Measurements from ENCODE around the gene PSMF1. TPM values are rescaled to one million over a fixed set of nuclear protein-coding genes. Genes with fewer than 3 reads are reported as not detected.

The PSMF1 gene
- total and polyA plus RNA-seq, 2 donors (not counting 3 experiments of a cell fraction or from before 2014, with no cell fraction given): 142 to 354 TPM

DNA sequence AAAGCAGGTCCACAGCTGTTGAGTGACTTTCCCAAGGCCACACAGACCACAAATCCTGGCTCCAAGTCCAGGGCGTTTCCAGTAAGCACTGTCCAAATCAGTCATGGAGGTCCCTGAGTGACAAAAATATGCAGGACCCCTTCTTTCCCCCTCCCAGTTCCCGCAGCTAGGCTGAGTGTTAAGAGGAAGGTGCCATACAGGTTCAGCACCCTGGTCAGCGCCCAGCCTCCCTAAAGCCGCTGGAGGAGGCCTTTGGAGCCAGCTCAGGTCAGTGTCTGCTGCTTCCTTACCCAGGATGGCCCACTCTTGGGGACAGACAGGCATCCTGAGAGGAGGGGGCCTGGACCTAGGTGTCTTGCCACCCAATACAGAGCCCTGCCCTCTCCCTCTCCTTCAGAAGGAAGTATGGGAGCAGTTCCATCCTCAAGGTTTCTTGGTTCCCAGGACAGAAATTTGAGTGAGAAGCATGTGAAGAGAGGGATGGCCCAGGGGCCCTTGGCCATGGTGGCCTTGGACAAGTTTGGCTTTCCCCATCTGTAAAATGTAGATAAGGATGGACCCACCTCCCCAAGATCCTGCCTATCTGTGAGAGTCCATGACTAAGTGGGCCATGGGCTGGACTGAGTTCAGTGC is 53.2 kb downstream of the PSMF1 start:
- H3K9me1 ChIP-seq (replicated peaks; ENCODE audit: control insufficient read depth, extremely low read depth, insufficient read depth, low read length): no peaks in the 10 kb centered on the region
- FAIRE-seq (peak; percentile 56), DNase-seq (ENCODE audit: low read depth, low spot score) (peak; percentile 26)
- POLR2A ChIA-PET: no interaction called here
- H3K27me3 ChIP-seq (ENCODE audit: control insufficient read depth in 2 of 2, insufficient read depth in 2 of 2, low read length in 2 of 2): no peaks in the 10 kb centered on the region
- no peak overlapping the region for H3K4me3 ChIP-seq (replicated peaks in 1 of 3; ENCODE audit: insufficient read depth in 1 of 3, low read depth in 1 of 3, low read length in 3 of 3)
- TF ChIP-seq, protein P1, sequence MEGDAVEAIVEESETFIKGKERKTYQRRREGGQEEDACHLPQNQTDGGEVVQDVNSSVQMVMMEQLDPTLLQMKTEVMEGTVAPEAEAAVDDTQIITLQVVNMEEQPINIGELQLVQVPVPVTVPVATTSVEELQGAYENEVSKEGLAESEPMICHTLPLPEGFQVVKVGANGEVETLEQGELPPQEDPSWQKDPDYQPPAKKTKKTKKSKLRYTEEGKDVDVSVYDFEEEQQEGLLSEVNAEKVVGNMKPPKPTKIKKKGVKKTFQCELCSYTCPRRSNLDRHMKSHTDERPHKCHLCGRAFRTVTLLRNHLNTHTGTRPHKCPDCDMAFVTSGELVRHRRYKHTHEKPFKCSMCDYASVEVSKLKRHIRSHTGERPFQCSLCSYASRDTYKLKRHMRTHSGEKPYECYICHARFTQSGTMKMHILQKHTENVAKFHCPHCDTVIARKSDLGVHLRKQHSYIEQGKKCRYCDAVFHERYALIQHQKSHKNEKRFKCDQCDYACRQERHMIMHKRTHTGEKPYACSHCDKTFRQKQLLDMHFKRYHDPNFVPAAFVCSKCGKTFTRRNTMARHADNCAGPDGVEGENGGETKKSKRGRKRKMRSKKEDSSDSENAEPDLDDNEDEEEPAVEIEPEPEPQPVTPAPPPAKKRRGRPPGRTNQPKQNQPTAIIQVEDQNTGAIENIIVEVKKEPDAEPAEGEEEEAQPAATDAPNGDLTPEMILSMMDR (IDR thresholded peaks at IDR 0.05; ENCODE audit: extremely low read depth in 1 of 2, insufficient read depth in 1 of 2, low read depth in 1 of 2, low read length in 2 of 2): no peak
- TF ChIP-seq FOS (IDR thresholded peaks at IDR 0.05; ENCODE audit: borderline replicate concordance, insufficient read depth, low read length) (no peak), POLR2A (IDR thresholded peaks at IDR 0.05; ENCODE audit: low read depth, low read length) (no peak), EZH2 (IDR thresholded peaks at IDR 0.05; ENCODE audit: borderline replicate concordance, low read depth, low read length, severe bottlenecking) (no peak), MYC (IDR thresholded peaks at IDR 0.05; ENCODE audit: low read depth, low read length) (no peak), GATA2 (IDR thresholded peaks at IDR 0.05; ENCODE audit: insufficient read depth, insufficient read length, low read depth, low read length) (no peak), JUN (IDR thresholded peaks at IDR 0.05; ENCODE audit: borderline replicate concordance, insufficient read depth, insufficient read length, low read depth) (no peak), POLR2AphosphoS5 (IDR thresholded peaks at IDR 0.05; ENCODE audit: insufficient read depth, low read depth, low read length) (no peak)
- TF ChIP-seq, protein P2, sequence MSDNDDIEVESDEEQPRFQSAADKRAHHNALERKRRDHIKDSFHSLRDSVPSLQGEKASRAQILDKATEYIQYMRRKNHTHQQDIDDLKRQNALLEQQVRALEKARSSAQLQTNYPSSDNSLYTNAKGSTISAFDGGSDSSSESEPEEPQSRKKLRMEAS (IDR thresholded peaks at IDR 0.05; ENCODE audit: insufficient read depth, insufficient read length): no peak
- no TSS peak for BruUV-seq (replicated peaks)
- no peaks in the 10 kb centered on the region for H4K20me1 ChIP-seq (replicated peaks; ENCODE audit: control insufficient read depth, extremely low read depth, insufficient read depth, low read length)
- H3K79me2 ChIP-seq (ENCODE audit: control insufficient read depth, insufficient read depth, low read length): no peaks in the 10 kb centered on the region
- no peaks in the 10 kb centered on the region for H3K9me3 ChIP-seq (replicated peaks; ENCODE audit: control insufficient read depth, insufficient read depth, low read length)
- no peak overlapping the region for H3K4me2 ChIP-seq (ENCODE audit: insufficient read depth, low read length)
- CTCF ChIA-PET: interaction anchor here (1.0 to 1.2 kb wide), 2 partner anchors 9 to 63 kb away, joined by 3 read pairs; no protein-coding TSS in a partner anchor
- no peak overlapping the region for H2AFZ ChIP-seq (ENCODE audit: low read depth, low read length)
- no peak overlapping the region for H3K27ac ChIP-seq (ENCODE audit: insufficient read depth, low read depth, low read length)
- peaks cover 2 to 13% of the 10 kb centered on the region in 2 experiments for H3K36me3 ChIP-seq (ENCODE audit: control insufficient read depth in 2 of 2, extremely low read depth in 1 of 2, insufficient read depth in 2 of 2, low read length in 2 of 2)
- H3K4me1 ChIP-seq (ENCODE audit: control insufficient read depth, extremely low read depth, insufficient read depth, low read length): peaks cover 10% of the 10 kb centered on the region
- intact Hi-C loops (cut with micrococcal nuclease): no loop called here
- H3K9ac ChIP-seq (replicated peaks; ENCODE audit: extremely low read depth, insufficient read depth, low read length): no peak overlapping the region
- dilution Hi-C loops (cut with MboI; ENCODE audit: extremely low pct_ligation_motif_present, low sequenced_read_pairs): no loop called here

Data from endothelial cell of umbilical vein (primary cell).